Measurements from ENCODE around the gene PRSS57. TPM values are rescaled to one million over a fixed set of nuclear protein-coding genes. Genes with fewer than 3 reads are reported as not detected.
"Not testable (repeated sequence)": the region's sequence is repeated elsewhere in the genome, so short reads cannot be mapped to it uniquely, and the experiment has no call there.

PRSS57 gene
- total and polyA plus RNA-seq, 2 donors from 2014 or later, result not detected

DNA sequence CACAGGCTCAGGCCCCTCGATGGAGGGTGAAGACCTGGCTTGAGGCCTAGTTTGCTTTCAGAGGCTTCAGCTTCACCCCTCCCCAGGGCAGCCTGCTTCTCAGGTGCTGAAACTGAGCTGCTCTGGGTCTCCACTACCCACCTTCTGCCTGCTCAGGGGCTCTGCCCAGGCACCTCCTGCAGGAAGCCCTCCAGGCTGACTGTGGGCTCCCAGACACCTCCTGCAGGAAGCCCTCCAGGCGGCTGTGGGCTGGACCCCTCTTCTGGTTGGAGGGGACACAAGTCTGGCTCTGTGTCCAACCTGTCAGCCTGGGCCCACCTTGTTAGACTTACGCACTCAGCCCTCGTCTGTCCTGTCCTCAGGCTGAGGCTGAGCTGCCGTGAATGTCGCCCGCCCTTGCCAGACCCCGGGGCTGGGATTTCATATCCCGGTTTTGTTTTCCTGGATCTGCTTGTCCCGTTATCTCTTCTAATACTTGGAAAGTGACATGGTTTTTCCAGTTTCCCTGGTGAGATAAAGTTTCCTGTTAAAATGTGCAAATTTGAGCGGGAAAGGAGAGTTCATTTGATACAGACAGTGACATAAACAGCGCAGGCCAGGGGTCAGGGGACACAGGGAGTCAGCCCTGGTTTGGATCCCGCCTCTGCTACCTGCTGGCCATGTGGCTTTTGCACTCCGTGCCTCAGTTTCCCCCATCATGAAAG lies 34.9 kb upstream of the PRSS57 start:
- TF ChIP-seq, protein P1, sequence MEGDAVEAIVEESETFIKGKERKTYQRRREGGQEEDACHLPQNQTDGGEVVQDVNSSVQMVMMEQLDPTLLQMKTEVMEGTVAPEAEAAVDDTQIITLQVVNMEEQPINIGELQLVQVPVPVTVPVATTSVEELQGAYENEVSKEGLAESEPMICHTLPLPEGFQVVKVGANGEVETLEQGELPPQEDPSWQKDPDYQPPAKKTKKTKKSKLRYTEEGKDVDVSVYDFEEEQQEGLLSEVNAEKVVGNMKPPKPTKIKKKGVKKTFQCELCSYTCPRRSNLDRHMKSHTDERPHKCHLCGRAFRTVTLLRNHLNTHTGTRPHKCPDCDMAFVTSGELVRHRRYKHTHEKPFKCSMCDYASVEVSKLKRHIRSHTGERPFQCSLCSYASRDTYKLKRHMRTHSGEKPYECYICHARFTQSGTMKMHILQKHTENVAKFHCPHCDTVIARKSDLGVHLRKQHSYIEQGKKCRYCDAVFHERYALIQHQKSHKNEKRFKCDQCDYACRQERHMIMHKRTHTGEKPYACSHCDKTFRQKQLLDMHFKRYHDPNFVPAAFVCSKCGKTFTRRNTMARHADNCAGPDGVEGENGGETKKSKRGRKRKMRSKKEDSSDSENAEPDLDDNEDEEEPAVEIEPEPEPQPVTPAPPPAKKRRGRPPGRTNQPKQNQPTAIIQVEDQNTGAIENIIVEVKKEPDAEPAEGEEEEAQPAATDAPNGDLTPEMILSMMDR (IDR thresholded peaks at IDR 0.05; ENCODE audit: borderline replicate concordance, extremely low read depth, insufficient read depth), result no peak
- DNase-seq (no peak), FAIRE-seq (no peak)
- Histone ChIP-seq H3K27ac (ENCODE audit: low read depth in 2 of 2, low read length in 2 of 2) (no peak overlapping the region), H3K36me3 (ENCODE audit: control insufficient read depth in 2 of 3, insufficient read depth in 3 of 3, low read length in 3 of 3) (no peaks in the 10 kb centered on the region), H3K9me3 (ENCODE audit: control insufficient read depth in 2 of 3, insufficient read depth in 1 of 3, low read length in 3 of 3) (no peaks in the 10 kb centered on the region), H3K4me1 (ENCODE audit: control insufficient read depth in 2 of 3, insufficient read depth in 2 of 3, low read depth in 1 of 3, low read length in 3 of 3) (peaks cover 0 to 5% (median 0%) of the 10 kb centered on the region in 3 donors), H3K4me3 (ENCODE audit: low read length in 3 of 3) (no peak overlapping the region), H3K9ac (ENCODE audit: low read length in 3 of 3) (no peak overlapping the region), H3K27me3 (ENCODE audit: control insufficient read depth, insufficient read depth, low read length) (no peaks in the 10 kb centered on the region)
- intact Hi-C loops (cut with DNase I), result loop anchor here (5.0 kb wide), 1 partner anchor 63 kb away; no protein-coding TSS in a partner anchor

DNA sequence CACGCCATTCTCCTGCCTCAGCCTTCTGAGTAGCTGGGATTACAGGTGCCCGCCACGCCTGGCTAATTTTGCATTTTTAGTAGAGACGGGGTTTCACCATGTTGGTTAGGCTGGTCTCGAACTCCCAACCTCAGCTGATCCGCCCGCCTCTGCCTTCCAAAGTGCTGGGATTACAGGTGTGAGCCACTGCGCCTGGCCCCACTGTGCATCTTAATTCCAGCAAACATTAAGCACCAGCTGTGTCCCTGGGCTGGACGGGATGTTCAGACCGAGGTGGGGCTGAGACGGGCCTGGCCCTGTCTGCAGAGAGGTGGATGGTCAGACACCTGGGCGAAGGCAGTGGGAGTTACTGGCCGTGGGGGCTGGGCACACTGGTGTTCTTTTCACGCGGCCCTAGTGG lies 34.3 kb upstream of the PRSS57 start:
- H3K27me3 ChIP-seq (ENCODE audit: control insufficient read depth, insufficient read depth, low read length); H3K9me3 ChIP-seq (ENCODE audit: control insufficient read depth in 2 of 3, insufficient read depth in 1 of 3, low read length in 3 of 3); H3K9ac ChIP-seq (ENCODE audit: low read length in 3 of 3); H3K27ac ChIP-seq (ENCODE audit: low read depth in 2 of 2, low read length in 2 of 2); DNase-seq; H3K4me3 ChIP-seq (ENCODE audit: low read length in 3 of 3); FAIRE-seq; H3K36me3 ChIP-seq (ENCODE audit: control insufficient read depth in 2 of 3, insufficient read depth in 3 of 3, low read length in 3 of 3); H3K4me1 ChIP-seq (ENCODE audit: control insufficient read depth in 2 of 3, insufficient read depth in 2 of 3, low read depth in 1 of 3, low read length in 3 of 3): not testable (repeated sequence)
- intact Hi-C loops (cut with DNase I), result loop anchor here (5.0 kb wide), 1 partner anchor 62 kb away; no protein-coding TSS in a partner anchor

DNA sequence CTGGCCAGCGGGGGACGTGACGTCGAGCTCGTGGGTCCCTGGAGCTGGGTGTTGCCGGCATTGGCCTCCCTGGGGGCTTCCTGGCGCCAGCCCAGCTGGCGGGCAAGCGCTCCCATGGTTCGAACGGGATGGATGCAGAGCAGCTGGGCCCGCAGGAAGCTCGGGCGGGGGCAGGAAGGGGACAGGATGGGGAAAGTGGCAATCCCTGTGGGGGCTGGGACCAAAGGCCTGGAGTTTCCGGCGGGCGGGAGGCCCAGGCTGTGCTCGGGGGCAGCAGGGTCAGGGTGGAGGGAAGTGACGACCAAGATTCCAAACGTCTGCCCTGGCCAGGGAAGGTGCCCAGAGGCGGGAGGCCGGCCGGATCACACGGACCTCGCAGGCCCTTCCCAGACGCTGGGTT lies 32.8 kb upstream of the PRSS57 start:
- H3K27me3 ChIP-seq (ENCODE audit: control insufficient read depth, insufficient read depth, low read length), result no peaks in the 10 kb centered on the region
- DNase-seq (peak in 2 of 5 donors; percentile 84 to 96), FAIRE-seq (no peak)
- H3K9ac ChIP-seq (ENCODE audit: low read length in 3 of 3), result no peak overlapping the region
- H3K9me3 ChIP-seq (ENCODE audit: control insufficient read depth in 2 of 3, insufficient read depth in 1 of 3, low read length in 3 of 3), result no peaks in the 10 kb centered on the region
- H3K27ac ChIP-seq (ENCODE audit: low read depth in 2 of 2, low read length in 2 of 2), result peak overlapping the region; percentile 78 to 81
- no peaks in the 10 kb centered on the region for H3K36me3 ChIP-seq (ENCODE audit: control insufficient read depth in 2 of 3, insufficient read depth in 3 of 3, low read length in 3 of 3)
- TF ChIP-seq, protein P1 (IDR thresholded peaks at IDR 0.05; ENCODE audit: borderline replicate concordance, extremely low read depth, insufficient read depth), result no peak
- no peak overlapping the region for H3K4me3 ChIP-seq (ENCODE audit: low read length in 3 of 3)
- H3K4me1 ChIP-seq (ENCODE audit: control insufficient read depth in 2 of 3, insufficient read depth in 2 of 3, low read depth in 1 of 3, low read length in 3 of 3), result peaks cover 0 to 3% (median 0%) of the 10 kb centered on the region in 3 donors
- intact Hi-C loops (cut with DNase I), result loop anchor here (5.0 kb wide), 1 partner anchor 61 kb away; no protein-coding TSS in a partner anchor

Data from kidney (tissue), 14 donors.